Activated CD8-positive, alpha-beta T cell treated with anti-CD3 and anti-CD28 coated beads for 36 hours (primary cell): ENCODE results near the gene GPRASP2. TPM values are rescaled to one million over a fixed set of nuclear protein-coding genes. Genes with fewer than 3 reads are reported as not detected.

Experiments
- ATAC-seq: fragments of 200-7000 bp; cut with Tn5 transposase; one replicate; pipeline ENCODE4 v1.10.0; 2021; ENCODE audit warnings: mild to moderate bottlenecking, moderate library complexity
- CTCF ChIA-PET: fragments of 350-600 bp; sonication (Branson Sonifier 250); formaldehyde crosslinking; loops from one replicate; lab custom pipeline; 2021; ENCODE audit warnings: antibody characterized with exemption; lab: Charles Lee
- POLR2A ChIA-PET: fragments of 350-600 bp; sonication (Branson Sonifier 250); formaldehyde crosslinking; loops from one replicate; lab custom pipeline; 2021; ENCODE audit warnings: antibody characterized with exemption; lab: Charles Lee
- DNase-seq: peaks from one replicate; pipeline ENCODE4 v3.0.0-alpha.2; 2020
- H3K27ac Mint-ChIP-seq: one replicate; pipeline ENCODE4 v1.8.0; 2021; ENCODE audit warnings: mild to moderate bottlenecking, mixed read lengths
- H3K27me3 Mint-ChIP-seq: one replicate; pipeline ENCODE4 v1.8.0; 2021; ENCODE audit warnings: mixed read lengths
- H3K36me3 Mint-ChIP-seq: one replicate; pipeline ENCODE4 v1.8.0; 2021; ENCODE audit warnings: low read depth, mixed read lengths
- H3K4me1 Mint-ChIP-seq: one replicate; pipeline ENCODE4 v1.8.0; 2021; ENCODE audit warnings: low read depth, mixed read lengths
- H3K4me3 Mint-ChIP-seq: one replicate; pipeline ENCODE4 v1.8.0; 2021; ENCODE audit warnings: mild to moderate bottlenecking, moderate library complexity, mixed read lengths
- H3K9me3 Mint-ChIP-seq: one replicate; pipeline ENCODE4 v1.8.0; 2021; ENCODE audit warnings: mixed read lengths
- intact Hi-C: fragments of 100-400 bp; cut with micrococcal nuclease; formaldehyde crosslinking; loops from one replicate; pipeline ENCODE4 v1.10.0; 2022
- total RNA-seq, 2 experiments: library from RNA; stranded (reverse); gene quantifications; one replicate each; pipeline ENCODE4 v1.2.3, GENCODE V29; 2021
- TF ChIP-seq, protein P1 (sequence below): fragments of 200-600 bp; IDR thresholded peaks from one replicate; pipeline ENCODE4 v1.8.0; 2022; ENCODE audit warnings: antibody characterized with exemption, mild to moderate bottlenecking

GPRASP2 gene
- total RNA-seq, 2 experiments from 2014 or later = 0.67 to 0.77 TPM

- no peak for ATAC-seq
- H3K4me3 Mint-ChIP-seq = peak overlapping the region; percentile 74
- CTCF ChIA-PET = no interaction called here
- no peak for DNase-seq
- H3K27ac Mint-ChIP-seq = no peak overlapping the region
- H3K36me3 Mint-ChIP-seq = no peaks in the 10 kb centered on the region
- H3K27me3 Mint-ChIP-seq = no peaks in the 10 kb centered on the region
- intact Hi-C loops = no loop called here
- TF ChIP-seq, protein P1, sequence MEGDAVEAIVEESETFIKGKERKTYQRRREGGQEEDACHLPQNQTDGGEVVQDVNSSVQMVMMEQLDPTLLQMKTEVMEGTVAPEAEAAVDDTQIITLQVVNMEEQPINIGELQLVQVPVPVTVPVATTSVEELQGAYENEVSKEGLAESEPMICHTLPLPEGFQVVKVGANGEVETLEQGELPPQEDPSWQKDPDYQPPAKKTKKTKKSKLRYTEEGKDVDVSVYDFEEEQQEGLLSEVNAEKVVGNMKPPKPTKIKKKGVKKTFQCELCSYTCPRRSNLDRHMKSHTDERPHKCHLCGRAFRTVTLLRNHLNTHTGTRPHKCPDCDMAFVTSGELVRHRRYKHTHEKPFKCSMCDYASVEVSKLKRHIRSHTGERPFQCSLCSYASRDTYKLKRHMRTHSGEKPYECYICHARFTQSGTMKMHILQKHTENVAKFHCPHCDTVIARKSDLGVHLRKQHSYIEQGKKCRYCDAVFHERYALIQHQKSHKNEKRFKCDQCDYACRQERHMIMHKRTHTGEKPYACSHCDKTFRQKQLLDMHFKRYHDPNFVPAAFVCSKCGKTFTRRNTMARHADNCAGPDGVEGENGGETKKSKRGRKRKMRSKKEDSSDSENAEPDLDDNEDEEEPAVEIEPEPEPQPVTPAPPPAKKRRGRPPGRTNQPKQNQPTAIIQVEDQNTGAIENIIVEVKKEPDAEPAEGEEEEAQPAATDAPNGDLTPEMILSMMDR = no peak
- no peaks in the 10 kb centered on the region for H3K9me3 Mint-ChIP-seq
- H3K4me1 Mint-ChIP-seq = peaks cover 8% of the 10 kb centered on the region
- POLR2A ChIA-PET = no interaction called here
These were observed 33.2 kb downstream of the GPRASP2 start for GRCh38 chrX:102745513-102745856.

GRCh38 chrX:102745857-102746584 is 33.8 kb downstream of the GPRASP2 start:
- no peaks in the 10 kb centered on the region for H3K36me3 Mint-ChIP-seq
- peak; percentile 61 for ATAC-seq
- TF ChIP-seq, protein P1 = no peak
- peak; percentile 35 for DNase-seq
- no peaks in the 10 kb centered on the region for H3K9me3 Mint-ChIP-seq
- CTCF ChIA-PET = no interaction called here
- H3K27ac Mint-ChIP-seq = no peak overlapping the region
- intact Hi-C loops = no loop called here
- H3K4me3 Mint-ChIP-seq = peak overlapping the region; percentile 74
- POLR2A ChIA-PET = no interaction called here
- no peaks in the 10 kb centered on the region for H3K27me3 Mint-ChIP-seq
- H3K4me1 Mint-ChIP-seq = peaks cover 8% of the 10 kb centered on the region

GRCh38 chrX:102765217-102765616 is 53.0 kb downstream of the GPRASP2 start:
- DNase-seq = no peak
- CTCF ChIA-PET = no interaction called here
- POLR2A ChIA-PET = no interaction called here
- TF ChIP-seq, protein P1 = no peak
- Mint-ChIP-seq H3K4me1 (peaks cover 4% of the 10 kb centered on the region), H3K27ac (no peak overlapping the region), H3K27me3 (no peaks in the 10 kb centered on the region), H3K4me3 (no peak overlapping the region), H3K9me3 (no peaks in the 10 kb centered on the region), H3K36me3 (no peaks in the 10 kb centered on the region)
- no peak for ATAC-seq
- intact Hi-C loops = no loop called here

GRCh38 chrX:102765809-102766208 is 53.6 kb downstream of the GPRASP2 start:
- intact Hi-C loops = no loop called here
- CTCF ChIA-PET = no interaction called here
- no peaks in the 10 kb centered on the region for H3K36me3 Mint-ChIP-seq

GRCh38 chrX:102767287-102767686 is 55.0 kb downstream of the GPRASP2 start:
- Mint-ChIP-seq H3K4me1 (peaks cover 7% of the 10 kb centered on the region), H3K27ac (no peak overlapping the region), H3K4me3 (no peak overlapping the region), H3K9me3 (no peaks in the 10 kb centered on the region), H3K27me3 (no peaks in the 10 kb centered on the region), H3K36me3 (peaks cover 2% of the 10 kb centered on the region)
- ChIA-PET CTCF (no interaction called here), POLR2A (no interaction called here)
- no peak for ATAC-seq
- TF ChIP-seq, protein P1 = no peak
- no peak for DNase-seq
- intact Hi-C loops = no loop called here

More at GRCh38 chrX:102765809-102766208, 53.6 kb downstream of the GPRASP2 start:
- H3K9me3 Mint-ChIP-seq = no peaks in the 10 kb centered on the region
- H3K27me3 Mint-ChIP-seq = no peaks in the 10 kb centered on the region
- H3K27ac Mint-ChIP-seq = no peak overlapping the region
- DNase-seq (no peak), ATAC-seq (no peak)
- H3K4me1 Mint-ChIP-seq = peaks cover 5% of the 10 kb centered on the region
- POLR2A ChIA-PET = no interaction called here
- no peak overlapping the region for H3K4me3 Mint-ChIP-seq
- TF ChIP-seq, protein P1 = no peak

Other genes with a start within 250 kb of the GPRASP2 start
- not detected for gene TCP11X2, start 240.6 kb upstream of the GPRASP2 start, total RNA-seq
- gene TMSB15A, start 195.7 kb upstream of the GPRASP2 start, total RNA-seq = under 1 TPM in 1 of 2 experiments, not detected in 1; 0.54 TPM
- gene ARMCX5, start 112.9 kb upstream of the GPRASP2 start, total RNA-seq = 1 to 10 TPM; 9.4 TPM
- 1 to 10 TPM; 3.0 to 3.9 TPM for gene GPRASP1, start 61.0 kb upstream of the GPRASP2 start, total RNA-seq
- 1 to 10 TPM; 1.3 to 2.0 TPM for gene GPRASP3, start 8.3 kb downstream of the GPRASP2 start, total RNA-seq
- gene RAB40AL, start 224.8 kb downstream of the GPRASP2 start, total RNA-seq = not detected